CD4-positive, alpha-beta T cell treated with Interleukin-4 for 1 hour (primary cell): ENCODE data around the gene SIPA1.
"Not testable (repeated sequence)": the region's sequence is repeated elsewhere in the genome, so short reads cannot be mapped to it uniquely, and the experiment has no call there.

Experiments used
- DNase-seq, 2 donors: peaks; one replicate each; pipeline ENCODE4 v3.0.0-alpha.2; 2020 to 2022

Gene SIPA1

GRCh38 chr11:65623852-65624616 lies 13.9 kb upstream of the SIPA1 start:
- no peak for DNase-seq

DNA sequence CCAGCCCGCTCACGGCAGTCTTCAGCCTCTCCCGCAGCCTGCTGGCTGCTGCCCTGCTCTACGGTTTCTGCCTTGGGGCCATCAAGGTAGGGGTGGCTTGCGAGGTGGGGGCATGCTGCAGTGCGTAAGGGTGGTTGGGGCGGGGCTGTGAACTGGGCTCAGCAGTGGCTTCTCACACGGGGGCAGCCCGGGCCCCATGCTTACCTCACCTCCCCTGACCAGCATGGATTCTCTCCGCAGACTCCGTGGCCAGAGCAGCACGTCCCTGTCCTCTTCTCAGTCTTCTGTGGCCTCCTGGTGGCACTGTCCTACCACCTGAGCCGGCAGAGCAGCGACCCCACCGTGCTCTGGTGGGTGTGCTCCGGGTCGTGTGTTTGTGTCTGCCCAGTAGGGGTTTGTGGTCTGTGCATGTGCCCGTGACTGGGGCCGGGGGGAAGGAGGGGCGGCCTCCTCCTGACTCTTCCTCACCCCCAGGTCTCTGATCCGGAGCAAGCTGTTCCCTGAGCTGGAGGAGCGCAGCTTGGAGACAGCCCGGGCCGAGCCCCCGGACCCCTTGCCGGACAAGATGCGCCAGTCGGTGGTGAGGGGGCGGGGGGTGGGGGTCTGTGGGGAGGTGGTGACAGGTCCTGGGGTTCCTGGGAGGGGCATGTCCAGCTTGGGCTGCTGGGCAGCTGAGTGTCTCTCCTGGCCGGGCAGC lies 12.8 kb upstream of the SIPA1 start:
- no peak for DNase-seq

- DNase-seq, result peak; percentile 70 to 78
These were observed 12.1 kb upstream of the SIPA1 start for GRCh38 chr11:65625628-65626342.

DNA sequence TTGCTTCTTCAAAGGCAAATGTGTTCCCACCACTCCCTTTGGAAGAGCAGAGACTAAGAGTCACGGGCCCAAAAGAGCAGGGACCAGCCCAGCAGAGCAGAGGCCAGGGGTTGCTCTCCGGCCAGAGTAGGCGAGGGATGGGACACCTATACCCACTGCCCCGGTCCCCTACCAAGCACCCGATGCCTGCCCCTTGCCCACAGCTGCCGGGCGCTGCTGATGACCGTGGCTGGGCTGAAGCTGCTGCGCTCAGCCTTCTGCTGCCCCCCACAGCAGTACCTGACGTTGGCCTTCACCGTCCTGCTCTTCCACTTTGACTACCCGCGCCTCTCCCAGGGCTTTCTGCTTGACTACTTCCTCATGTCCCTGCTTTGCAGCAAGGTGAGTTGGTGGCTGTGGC lies 10.7 kb upstream of the SIPA1 start:
- DNase-seq, result no peak

- no peak for DNase-seq
These were observed 8.3 kb upstream of the SIPA1 start for GRCh38 chr11:65629579-65629978.

GRCh38 chr11:65630215-65630614 lies 7.7 kb upstream of the SIPA1 start:
- no peak for DNase-seq

DNA sequence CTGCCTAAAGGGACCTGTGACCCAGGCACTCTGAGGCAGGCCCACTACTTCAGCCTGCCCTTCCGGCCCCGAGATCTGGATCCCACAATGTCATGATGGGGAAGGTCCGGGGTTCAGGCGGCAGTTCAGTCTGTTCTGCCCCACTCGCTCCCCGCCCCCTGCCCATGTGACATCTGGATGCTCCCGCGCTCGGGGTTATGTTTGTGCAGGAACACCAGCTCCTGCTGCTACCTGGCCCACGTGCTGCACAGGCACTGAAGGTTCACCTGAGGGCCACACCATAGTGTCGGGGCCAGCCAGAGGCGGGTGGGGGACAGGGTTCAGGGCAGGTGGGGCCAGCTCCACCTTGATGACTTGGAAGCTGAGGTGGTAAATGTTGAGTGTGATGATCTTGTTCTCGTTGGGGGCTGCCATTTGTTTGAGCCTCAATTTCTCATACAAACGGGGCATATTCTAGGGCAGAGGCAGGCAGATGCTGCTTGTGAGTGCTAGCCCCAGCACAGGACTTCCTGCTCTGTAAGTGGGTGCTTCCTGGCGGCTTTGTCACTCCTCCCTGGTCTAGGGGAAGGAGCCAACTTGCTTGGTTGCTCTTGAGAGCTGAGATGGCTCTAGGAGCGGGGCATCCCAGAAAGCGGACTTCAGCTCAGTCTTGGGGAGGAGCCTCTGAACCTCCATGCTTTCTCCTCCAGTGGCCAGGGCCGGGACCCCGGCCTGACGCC lies 4.4 kb upstream of the SIPA1 start:
- no peak for DNase-seq

DNA sequence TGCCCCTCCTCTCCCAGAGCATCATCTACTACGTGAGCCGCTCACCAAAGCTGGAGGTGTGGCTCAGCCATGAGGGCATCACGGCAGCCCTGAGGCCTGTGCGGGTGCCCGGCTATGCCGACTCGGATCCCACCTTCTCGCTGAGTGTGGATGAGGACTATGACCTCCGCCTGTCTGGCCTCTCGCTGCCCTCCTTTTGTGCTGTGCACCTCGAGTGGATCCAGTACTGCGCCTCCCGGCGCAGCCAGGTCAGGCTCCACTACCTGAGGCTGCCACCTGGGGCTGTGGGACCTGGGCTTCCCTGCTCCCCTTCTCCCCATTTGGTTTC lies 3.8 kb upstream of the SIPA1 start:
- no peak for DNase-seq

GRCh38 chr11:65634440-65634839 lies 3.5 kb upstream of the SIPA1 start:
- DNase-seq, result no peak

GRCh38 chr11:65634905-65635731 lies 2.8 kb upstream of the SIPA1 start:
- no peak for DNase-seq

DNA sequence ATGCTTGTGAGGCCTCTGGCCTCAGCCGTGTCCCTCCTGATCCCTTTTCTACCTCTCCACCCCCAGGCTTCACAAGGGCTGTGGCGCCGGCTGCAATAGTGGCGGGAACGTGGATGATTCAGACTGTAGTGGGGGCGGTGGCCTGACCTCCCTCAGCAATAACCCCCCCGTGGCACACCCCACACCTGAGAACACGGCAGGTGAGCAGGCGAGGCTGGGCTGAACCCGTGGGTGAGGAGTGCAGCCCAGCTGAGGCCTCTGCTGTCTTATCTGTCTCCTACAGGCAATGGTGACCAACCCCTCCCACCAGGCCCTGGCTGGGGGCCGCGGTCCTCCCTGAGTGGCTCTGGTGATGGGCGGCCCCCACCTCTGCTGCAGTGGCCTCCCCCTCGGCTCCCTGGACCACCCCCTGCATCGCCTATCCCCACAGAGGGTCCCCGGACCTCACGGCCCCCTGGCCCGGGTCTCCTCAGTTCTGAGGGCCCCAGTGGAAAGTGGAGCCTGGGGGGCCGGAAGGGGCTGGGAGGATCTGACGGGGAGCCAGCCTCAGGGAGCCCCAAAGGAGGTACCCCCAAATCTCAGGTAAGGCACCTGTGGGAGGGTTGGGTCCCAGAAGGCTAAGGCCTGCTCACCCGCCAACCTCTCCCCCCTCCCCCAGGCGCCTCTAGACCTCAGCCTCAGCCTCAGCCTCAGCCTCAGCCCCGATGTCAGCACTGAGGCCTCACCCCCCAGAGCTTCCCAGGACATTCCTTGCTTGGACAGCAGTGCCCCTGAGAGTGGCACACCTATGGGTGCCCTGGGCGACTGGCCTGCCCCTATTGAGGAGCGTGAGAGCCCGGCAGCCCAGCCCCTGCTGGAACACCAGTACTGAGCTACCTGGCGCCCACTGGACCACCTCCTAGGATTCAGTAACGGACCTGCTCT lies 1.5 kb upstream of the SIPA1 start:
- DNase-seq, result no peak

GRCh38 chr11:65637032-65637557 lies 806 bp upstream of the SIPA1 start:
- no peak for DNase-seq

DNA sequence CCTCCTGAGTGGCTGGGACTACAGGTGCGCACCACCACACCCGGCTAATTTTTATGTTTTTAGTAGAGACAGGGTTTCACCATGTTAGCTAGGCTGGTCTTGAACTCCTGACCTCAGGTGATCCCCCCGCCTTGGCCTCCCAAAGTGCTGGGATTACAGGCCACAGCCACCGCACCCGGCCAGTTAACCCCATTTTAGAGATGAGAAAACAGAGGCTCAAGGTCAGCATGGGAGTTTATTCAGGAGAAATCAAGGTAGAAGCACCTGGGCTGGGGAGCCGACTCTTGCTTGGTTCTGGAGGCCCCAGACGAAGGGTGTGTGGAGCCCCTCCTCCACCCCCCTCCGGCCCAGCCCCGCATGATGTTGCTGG lies 1.3 kb downstream of the SIPA1 start:
- not testable (repeated sequence) for DNase-seq

DNA sequence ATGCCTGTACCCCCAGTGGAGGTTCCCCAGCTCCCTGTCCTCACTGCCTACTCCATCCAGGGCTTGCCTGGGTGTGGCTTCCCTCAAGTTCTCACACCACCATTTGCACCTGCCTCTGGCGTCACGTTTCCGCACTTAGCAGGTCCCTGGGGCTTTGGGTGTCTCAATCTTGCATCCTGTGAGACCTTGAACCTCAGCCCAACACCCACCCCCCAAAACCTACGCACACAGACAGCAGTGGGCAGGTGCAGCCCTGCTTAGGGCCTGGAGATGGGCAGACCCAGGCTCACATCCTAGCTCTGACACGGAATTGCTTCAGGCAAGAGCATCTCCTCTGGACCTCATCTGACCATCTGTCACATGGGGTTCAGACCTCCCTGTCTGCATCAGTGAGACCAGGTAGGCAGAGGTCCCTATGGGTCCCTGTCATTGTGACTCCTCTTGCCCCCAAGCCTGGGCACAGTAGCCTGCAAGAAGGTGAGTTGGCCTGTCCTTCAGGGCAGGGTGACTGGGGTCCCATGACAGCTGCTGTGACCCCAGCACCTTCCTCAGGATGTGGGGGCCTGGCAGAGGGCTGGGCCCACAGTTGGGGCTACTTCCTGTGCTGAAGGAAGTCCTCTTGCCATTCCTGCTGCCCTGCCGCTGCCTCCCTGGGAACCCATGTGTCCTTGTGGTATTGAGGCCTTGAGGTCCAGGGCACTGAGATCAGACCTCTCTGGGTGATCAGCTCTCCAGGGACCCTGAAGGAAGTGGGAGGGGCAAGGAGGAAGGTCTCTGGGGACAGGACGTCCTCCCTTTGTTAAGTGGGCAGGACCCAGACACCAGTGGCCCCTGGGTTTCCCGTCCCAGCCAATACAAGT lies 2.0 kb downstream of the SIPA1 start:
- peak; percentile 88 to 95 for DNase-seq

- peak; percentile 53 to 79 for DNase-seq
These were observed 2.8 kb downstream of the SIPA1 start for GRCh38 chr11:65640483-65641296.

DNA sequence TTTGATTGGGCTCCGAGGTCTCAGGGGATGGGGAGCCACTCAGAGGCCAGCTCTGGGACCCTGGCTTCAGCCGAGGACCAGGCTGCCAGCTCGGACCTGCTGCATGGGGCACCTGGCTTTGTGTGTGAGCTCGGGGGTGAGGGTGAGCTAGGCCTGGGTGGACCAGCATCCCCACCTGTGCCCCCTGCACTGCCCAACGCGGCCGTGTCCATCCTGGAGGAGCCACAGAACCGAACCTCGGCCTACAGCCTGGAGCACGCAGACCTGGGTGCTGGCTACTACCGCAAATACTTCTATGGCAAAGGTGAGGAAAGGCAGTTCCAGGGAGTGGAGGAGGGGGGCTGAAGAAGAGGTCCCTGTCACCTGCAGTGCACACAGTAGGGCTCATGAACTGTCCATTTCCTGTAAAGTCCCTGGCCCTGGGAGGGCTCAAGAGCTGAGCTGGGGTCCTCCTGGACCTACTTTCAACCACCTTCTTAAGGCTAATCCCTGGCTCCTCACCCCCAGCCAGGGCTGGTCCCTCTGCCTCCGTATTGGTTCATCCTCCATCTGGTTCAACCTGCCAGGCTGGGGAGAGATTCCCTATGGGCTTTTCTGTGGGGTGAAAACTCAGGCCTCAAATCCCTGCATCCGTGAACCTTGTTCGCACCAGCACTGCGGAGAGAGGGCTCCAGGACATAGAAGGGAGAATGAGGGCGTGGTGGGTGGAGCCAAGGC lies 3.6 kb downstream of the SIPA1 start:
- no peak for DNase-seq

DNA sequence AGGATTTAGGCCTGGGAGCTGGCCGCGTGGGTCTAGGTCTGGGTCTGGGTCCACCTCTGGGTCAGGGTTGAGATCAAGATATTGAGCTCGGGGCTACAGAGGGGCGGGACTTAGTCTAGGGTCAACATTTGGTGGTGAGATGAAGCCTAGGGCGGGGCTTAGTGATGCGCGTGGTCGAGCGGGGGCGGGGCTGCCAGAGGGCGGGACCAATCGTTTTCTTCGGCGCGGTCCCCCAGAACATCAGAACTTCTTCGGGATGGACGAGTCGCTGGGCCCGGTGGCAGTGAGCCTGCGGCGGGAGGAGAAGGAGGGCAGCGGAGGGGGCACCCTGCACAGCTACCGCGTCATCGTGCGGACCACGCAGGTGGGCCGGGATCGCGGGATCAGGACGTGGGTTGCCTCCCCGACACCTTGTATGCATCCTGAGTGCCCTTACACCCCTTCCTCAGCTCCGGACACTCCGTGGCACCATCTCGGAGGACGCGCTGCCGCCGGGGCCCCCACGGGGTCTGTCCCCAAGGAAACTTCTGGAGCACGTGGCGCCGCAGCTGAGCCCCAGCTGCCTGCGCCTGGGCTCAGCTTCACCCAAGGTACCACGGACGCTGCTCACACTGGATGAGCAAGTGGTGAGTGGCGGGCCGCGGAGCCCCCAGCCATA lies 4.2 kb downstream of the SIPA1 start:
- no peak for DNase-seq

GRCh38 chr11:65643971-65644370 lies 6.1 kb downstream of the SIPA1 start:
- DNase-seq, result no peak
